CD14-positive monocyte (primary cell): ENCODE data around the gene FSTL1. TPM values are rescaled to one million over a fixed set of nuclear protein-coding genes. Genes with fewer than 3 reads are reported as not detected.

Source experiments
- DNase-seq, 3 donors: peaks; one replicate each; pipeline ENCODE4 v3.0.0-alpha.2; 2011 to 2022
- H2AFZ ChIP-seq: 2 replicates; pipeline ENCODE4 v1.6.0; 2012; ENCODE audit warnings: mild to moderate bottlenecking, low read depth, low read length, inconsistent platforms; ENCODE audit not compliant: insufficient read depth, poor library complexity, severe bottlenecking
- H3K27ac ChIP-seq, 2 donors: 1 replicate in 1 of 2; 2 replicates in 1 of 2; pipeline ENCODE4 v1.5.1; 2012 to 2013; ENCODE audit warnings: low read length in 2 of 2, control low read depth in 1 of 2, inconsistent platforms in 1 of 2, low read depth in 1 of 2, mild to moderate bottlenecking in 1 of 2
- H3K27me3 ChIP-seq, 2 donors: one replicate each; pipeline versions ENCODE4 v1.6.0 to v1.6.1; 2011 to 2013; ENCODE audit warnings: low read length in 2 of 2; ENCODE audit not compliant: control insufficient read depth in 2 of 2, insufficient read depth in 2 of 2
- H3K36me3 ChIP-seq, 2 donors: replicated peaks in 1 of 2; 1 replicate in 1 of 2; 2 replicates in 1 of 2; pipeline versions ENCODE4 v1.5.1 to v1.6.1; 2012 to 2013; ENCODE audit warnings: low read length in 2 of 2, control low read depth in 1 of 2, inconsistent platforms in 1 of 2, mild to moderate bottlenecking in 1 of 2; ENCODE audit not compliant: insufficient read depth in 2 of 2, control insufficient read depth in 1 of 2
- H3K4me1 ChIP-seq, 2 donors: 1 replicate in 1 of 2; 2 replicates in 1 of 2; pipeline versions ENCODE4 v1.5.1 to v1.6.1; 2012 to 2013; ENCODE audit warnings: low read length in 2 of 2, control low read depth in 1 of 2, inconsistent platforms in 1 of 2, mild to moderate bottlenecking in 1 of 2, moderate library complexity in 1 of 2; ENCODE audit not compliant: insufficient read depth in 2 of 2, control insufficient read depth in 1 of 2
- H3K4me2 ChIP-seq: replicated peaks from 2 replicates; pipeline ENCODE3; 2012; ENCODE audit warnings: low read length, moderate library complexity, mild to moderate bottlenecking; ENCODE audit not compliant: poor library complexity, severe bottlenecking; ENCODE audit errors: extremely low read depth
- H3K4me3 ChIP-seq, 3 experiments: fragments of 200-600 bp in 1 of 3; sonication (generic) in 1 of 3; replicated peaks in 1 of 3; 1 replicate in 2 of 3; 2 replicates in 1 of 3; pipeline ENCODE4 v1.5.1; 2011 to 2013; ENCODE audit warnings: low read length in 3 of 3, mild to moderate bottlenecking in 3 of 3, control low read depth in 2 of 3, low read depth in 2 of 3, inconsistent platforms in 1 of 3, moderate library complexity in 1 of 3
- H3K79me2 ChIP-seq: 2 replicates; pipeline ENCODE4 v1.6.0; 2012; ENCODE audit warnings: mild to moderate bottlenecking, control low read depth, inconsistent platforms, low read length, moderate library complexity; ENCODE audit not compliant: insufficient read depth
- H3K9ac ChIP-seq: 2 replicates; pipeline ENCODE4 v1.6.0; 2017; ENCODE audit warnings: low read length, mild to moderate bottlenecking; ENCODE audit not compliant: insufficient read depth, poor library complexity, severe bottlenecking
- H3K9me3 ChIP-seq, 2 donors: replicated peaks in 1 of 2; 1 replicate in 1 of 2; 2 replicates in 1 of 2; pipeline versions ENCODE4 v1.5.1 to v1.6.1; 2012 to 2013; ENCODE audit warnings: low read length in 2 of 2, control low read depth in 1 of 2; ENCODE audit not compliant: control insufficient read depth in 1 of 2, insufficient read depth in 1 of 2
- H4K20me1 ChIP-seq: 2 replicates; pipeline ENCODE4 v1.6.0; 2012; ENCODE audit warnings: mild to moderate bottlenecking, low read length, control low read depth, moderate library complexity; ENCODE audit not compliant: insufficient read depth
- H3K27ac Mint-ChIP-seq, 7 donors: one replicate each; pipeline ENCODE4 v1.8.0; 2020; ENCODE audit warnings: mild to moderate bottlenecking in 7 of 7, mixed read lengths in 7 of 7, moderate library complexity in 6 of 7, inconsistent platforms in 2 of 7
- H3K27me3 Mint-ChIP-seq, 3 donors: one replicate each; pipeline ENCODE4 v1.8.0; 2021 to 2022; ENCODE audit warnings: low read depth in 3 of 3, mild to moderate bottlenecking in 3 of 3, mixed read lengths in 3 of 3, moderate library complexity in 3 of 3, inconsistent platforms in 1 of 3
- H3K36me3 Mint-ChIP-seq, 2 donors: one replicate each; pipeline ENCODE4 v1.8.0; 2020; ENCODE audit warnings: mixed read lengths in 2 of 2, inconsistent platforms in 1 of 2, mild to moderate bottlenecking in 1 of 2
- H3K4me1 Mint-ChIP-seq: one replicate; pipeline ENCODE4 v1.8.0; 2020; ENCODE audit warnings: mild to moderate bottlenecking, mixed read lengths
- H3K4me3 Mint-ChIP-seq, 2 donors: one replicate each; pipeline ENCODE4 v1.8.0; 2020; ENCODE audit warnings: mild to moderate bottlenecking in 2 of 2, mixed read lengths in 2 of 2, moderate library complexity in 1 of 2
- H3K9me3 Mint-ChIP-seq, 7 donors: one replicate each; pipeline ENCODE4 v1.8.0; 2020 to 2022; ENCODE audit warnings: mixed read lengths in 7 of 7, mild to moderate bottlenecking in 6 of 7, moderate library complexity in 6 of 7, inconsistent platforms in 2 of 7
- WGBS: methylation state at CpG from one replicate; pipeline ENCODE4 v1.1.5; 2013; ENCODE audit warnings: missing lambda C conversion rate; ENCODE audit not compliant: insufficient coverage; 5-methylcytosine and 5-hydroxymethylcytosine counted together
- intact Hi-C, 2 donors: fragments of 100-400 bp; cut with micrococcal nuclease; formaldehyde crosslinking; loops; one replicate each; pipeline versions ENCODE4 v1.15.0 to v1.15.1; 2023
- polyA plus RNA-seq, 3 donors: library from polyadenylated mRNA; depleted of rRNA in 1 of 3; unstranded in 2 of 3; stranded (reverse) in 1 of 3; fragments of 300-500 nt in 2 of 3; fragments of >200 nt in 1 of 3; fragmentation: Illumina TruSeq in 2 of 3; gene quantifications; 1 replicate in 2 of 3; 2 replicates in 1 of 3; pipeline ENCODE4 v1.2.3, GENCODE V29; 2012 to 2021
- TF ChIP-seq, protein P1 (sequence below): fragments of 200-600 bp; IDR thresholded peaks from one replicate; pipeline ENCODE4 v1.8.0; 2022; ENCODE audit warnings: antibody characterized with exemption, mild to moderate bottlenecking

Gene FSTL1
- polyA plus RNA-seq, 3 donors = 0.13 to 0.44 (median 0.29) TPM

DNA sequence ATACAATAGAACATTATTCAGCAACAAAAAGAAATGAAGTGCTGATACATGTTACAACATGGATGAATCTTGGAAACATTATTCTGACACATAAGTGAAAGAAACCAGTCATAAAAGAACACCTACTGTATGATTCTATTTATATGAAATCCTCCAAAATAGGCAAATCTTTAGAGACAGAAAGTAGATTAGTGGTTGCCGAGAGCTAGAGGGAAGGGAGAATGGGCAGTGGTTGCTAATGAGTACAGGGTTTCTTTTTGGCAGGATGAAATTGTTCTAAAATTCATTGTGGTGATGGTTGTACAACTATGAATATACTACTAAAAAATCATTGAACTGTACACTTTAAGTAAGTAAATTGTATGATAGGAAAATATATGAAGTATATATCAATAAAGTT is 95.3 kb downstream of the FSTL1 start:
- H3K9me3 ChIP-seq = no peaks in the 10 kb centered on the region
- H3K27me3 ChIP-seq = no peaks in the 10 kb centered on the region
- H3K4me3 Mint-ChIP-seq = no peak overlapping the region
- no peaks in the 10 kb centered on the region for H4K20me1 ChIP-seq
- H3K9ac ChIP-seq = no peak overlapping the region
- H3K27ac ChIP-seq = no peak overlapping the region
- H3K4me3 ChIP-seq = no peak overlapping the region
- no peak overlapping the region for H2AFZ ChIP-seq
- no peaks in the 10 kb centered on the region for H3K4me1 ChIP-seq
- no peak overlapping the region for H3K4me2 ChIP-seq
- TF ChIP-seq, protein P1, sequence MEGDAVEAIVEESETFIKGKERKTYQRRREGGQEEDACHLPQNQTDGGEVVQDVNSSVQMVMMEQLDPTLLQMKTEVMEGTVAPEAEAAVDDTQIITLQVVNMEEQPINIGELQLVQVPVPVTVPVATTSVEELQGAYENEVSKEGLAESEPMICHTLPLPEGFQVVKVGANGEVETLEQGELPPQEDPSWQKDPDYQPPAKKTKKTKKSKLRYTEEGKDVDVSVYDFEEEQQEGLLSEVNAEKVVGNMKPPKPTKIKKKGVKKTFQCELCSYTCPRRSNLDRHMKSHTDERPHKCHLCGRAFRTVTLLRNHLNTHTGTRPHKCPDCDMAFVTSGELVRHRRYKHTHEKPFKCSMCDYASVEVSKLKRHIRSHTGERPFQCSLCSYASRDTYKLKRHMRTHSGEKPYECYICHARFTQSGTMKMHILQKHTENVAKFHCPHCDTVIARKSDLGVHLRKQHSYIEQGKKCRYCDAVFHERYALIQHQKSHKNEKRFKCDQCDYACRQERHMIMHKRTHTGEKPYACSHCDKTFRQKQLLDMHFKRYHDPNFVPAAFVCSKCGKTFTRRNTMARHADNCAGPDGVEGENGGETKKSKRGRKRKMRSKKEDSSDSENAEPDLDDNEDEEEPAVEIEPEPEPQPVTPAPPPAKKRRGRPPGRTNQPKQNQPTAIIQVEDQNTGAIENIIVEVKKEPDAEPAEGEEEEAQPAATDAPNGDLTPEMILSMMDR = no peak
- H3K9me3 Mint-ChIP-seq = peaks cover 0 to 2% (median 0%) of the 10 kb centered on the region in 7 donors
- H3K4me1 Mint-ChIP-seq = peaks cover 8% of the 10 kb centered on the region
- WGBS = no CpG with 5 or more reads among the region's 1 CpG
- no peak overlapping the region for H3K27ac Mint-ChIP-seq
- H3K36me3 ChIP-seq = no peaks in the 10 kb centered on the region
- peaks cover 0 to 1% (median 1%) of the 10 kb centered on the region in 3 donors for H3K27me3 Mint-ChIP-seq
- H3K79me2 ChIP-seq = no peaks in the 10 kb centered on the region
- intact Hi-C loops = loop anchor here in 1 of 2 donors (10.0 kb wide), 1 partner anchor 261 kb away; the partner anchor contains the start of gene GSK3B
- DNase-seq = no peak
- H3K36me3 Mint-ChIP-seq = no peaks in the 10 kb centered on the region

DNA sequence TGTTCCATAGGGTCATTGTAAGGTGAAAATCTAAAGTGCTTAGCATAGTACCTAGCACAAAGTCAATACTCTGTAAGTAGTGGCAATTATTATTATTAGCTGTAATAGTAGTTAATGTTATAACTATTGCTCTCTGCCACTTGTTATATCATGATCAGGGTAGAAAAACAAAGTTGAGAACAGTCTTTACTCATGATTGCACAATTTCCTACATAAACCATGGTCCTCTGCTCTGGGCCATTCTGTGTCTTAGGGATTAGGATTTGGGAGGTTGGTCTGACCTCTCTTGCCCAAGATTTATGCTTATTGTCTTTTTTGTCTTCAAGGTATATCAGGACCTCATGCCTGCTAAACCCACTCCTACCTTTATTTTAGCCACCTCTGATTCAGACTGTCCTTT is 97.3 kb downstream of the FSTL1 start:
- Mint-ChIP-seq H3K27me3 (peaks cover 0 to 1% (median 0%) of the 10 kb centered on the region in 3 donors), H3K4me3 (no peak overlapping the region)
- intact Hi-C loops = loop anchor here in 1 of 2 donors (10.0 kb wide), 1 partner anchor 259 kb away; the partner anchor contains the start of gene GSK3B

More for the DNA sequence above, 97.3 kb downstream of the FSTL1 start:
- peaks cover 14% of the 10 kb centered on the region for H3K4me1 Mint-ChIP-seq
- no peak for DNase-seq
- no peaks in the 10 kb centered on the region for H3K36me3 Mint-ChIP-seq
- Histone ChIP-seq H3K4me3 (no peak overlapping the region), H3K27me3 (no peaks in the 10 kb centered on the region), H3K36me3 (no peaks in the 10 kb centered on the region), H3K9ac (no peak overlapping the region), H4K20me1 (no peaks in the 10 kb centered on the region), H3K79me2 (peaks cover 14% of the 10 kb centered on the region), H3K9me3 (no peaks in the 10 kb centered on the region), H3K4me1 (peaks cover 6 to 11% of the 10 kb centered on the region in 2 donors), H3K27ac (no peak overlapping the region), H3K4me2 (no peak overlapping the region), H2AFZ (no peak overlapping the region)
- TF ChIP-seq, protein P1 = no peak
- H3K9me3 Mint-ChIP-seq = peaks cover 0 to 2% (median 0%) of the 10 kb centered on the region in 7 donors
- H3K27ac Mint-ChIP-seq = no peak overlapping the region
